HepG2 (cell line): Measurements from ENCODE around the gene TMEM63C. TPM values are rescaled to one million over a fixed set of nuclear protein-coding genes. Genes with fewer than 3 reads are reported as not detected.

Experiments used
- AGO1 ChIP-seq: fragments of 200-400 bp; formaldehyde crosslinking; IDR thresholded peaks from 2 replicates; pipeline ENCODE4 v1.6.1; 2017; ENCODE audit warnings: mild to moderate bottlenecking, low read depth, low read length, moderate library complexity; ENCODE audit not compliant: poor library complexity, severe bottlenecking
- ELF3 ChIP-seq: IDR thresholded peaks from 2 replicates; pipeline ENCODE4 v1.6.1; 2016; ENCODE audit warnings: missing genetic modification reagents, missing compliant biosample characterization
- GABPA ChIP-seq, 2 experiments: IDR thresholded peaks; 2 replicates each; pipeline ENCODE4 v1.6.1; 2011 to 2016; ENCODE audit warnings: low read depth in 2 of 2, low read length in 1 of 2, missing biosample characterization in 1 of 2, missing genetic modification characterization in 1 of 2
- GLMP ChIP-seq: sonication (generic); formaldehyde crosslinking; IDR thresholded peaks from 2 replicates; pipeline ENCODE4 v1.9.0; 2021; ENCODE audit warnings: missing genetic modification reagents, mild to moderate bottlenecking, borderline replicate concordance
- GZF1 ChIP-seq: sonication (generic); formaldehyde crosslinking; IDR thresholded peaks from 2 replicates; pipeline ENCODE4 v1.5.1; 2020; ENCODE audit warnings: mild to moderate bottlenecking, missing genetic modification reagents
- HCFC1 ChIP-seq: fragments of 150-350 bp; IDR thresholded peaks from 2 replicates; pipeline ENCODE4 v1.6.1; 2014; ENCODE audit warnings: low read depth, low read length
- JUN ChIP-seq: sonication (generic); formaldehyde crosslinking; IDR thresholded peaks from 2 replicates; pipeline ENCODE4 v1.4.0; 2020; ENCODE audit warnings: mild to moderate bottlenecking, missing genetic modification reagents
- PHF5A ChIP-seq: IDR thresholded peaks from one replicate; pipeline ENCODE4 v1.6.1; 2018; ENCODE audit warnings: low read depth, missing genetic modification reagents; ENCODE audit not compliant: unreplicated experiment
- POGK ChIP-seq: sonication (generic); formaldehyde crosslinking; conservative IDR thresholded peaks from 2 replicates; pipeline ENCODE4 v1.8.0; 2022; ENCODE audit warnings: mild to moderate bottlenecking, moderate library complexity, missing genetic modification reagents
- RAD51 ChIP-seq: fragments of 450-650 bp; IDR thresholded peaks from 2 replicates; pipeline ENCODE4 v1.6.1; 2016; ENCODE audit warnings: borderline replicate concordance
- RNF2 ChIP-seq: fragments of 450-650 bp; conservative IDR thresholded peaks from 2 replicates; pipeline ENCODE4 v1.6.1; 2016; ENCODE audit warnings: low read depth
- SRF ChIP-seq: IDR thresholded peaks from 2 replicates; pipeline ENCODE4 v1.6.1; 2011; ENCODE audit warnings: mild to moderate bottlenecking, low read depth, low read length, moderate library complexity
- ZNF17 ChIP-seq: sonication (generic); formaldehyde crosslinking; IDR thresholded peaks from 2 replicates; pipeline ENCODE4 v1.5.0; 2020; ENCODE audit warnings: mild to moderate bottlenecking, missing genetic modification reagents
- ZNF530 ChIP-seq: sonication (generic); formaldehyde crosslinking; IDR thresholded peaks from 2 replicates; pipeline ENCODE4 v1.5.0; 2020; ENCODE audit warnings: low read depth, mild to moderate bottlenecking, missing genetic modification reagents
- ZNF7 ChIP-seq: IDR thresholded peaks from 2 replicates; pipeline ENCODE4 v1.6.1; 2016; ENCODE audit warnings: missing biosample characterization, missing genetic modification reagents
- ZNF704 ChIP-seq: sonication (generic); formaldehyde crosslinking; IDR thresholded peaks from 2 replicates; pipeline ENCODE4 v1.8.1; 2023; ENCODE audit warnings: mild to moderate bottlenecking, inconsistent platforms, moderate library complexity, missing genetic modification reagents, borderline replicate concordance
- ZNF816 ChIP-seq: sonication (generic); formaldehyde crosslinking; IDR thresholded peaks from 2 replicates; pipeline ENCODE4 v1.8.0; 2022; ENCODE audit warnings: missing genetic modification reagents, mild to moderate bottlenecking, borderline replicate concordance
- polyA plus RNA-seq, 8 experiments: library from polyadenylated mRNA; depleted of rRNA in 3 of 8; stranded (reverse) in 7 of 8; unstranded in 1 of 8; fragments of >200 nt; fragmentation: Illumina TruSeq in 4 of 8; extraction: Trizol in 4 of 8; gene quantifications; 2 replicates each; pipeline versions ENCODE4 v1.2.1 to v1.2.3, GENCODE V29; 2011 to 2016; ENCODE audit warnings: low read depth in 4 of 8, missing spikeins in 1 of 8, mixed read lengths in 1 of 8; ENCODE audit not compliant: insufficient read depth in 1 of 8
- total RNA-seq, 5 experiments: library from RNA; depleted of rRNA; stranded (reverse); fragments of >200 nt; fragmentation: Illumina TruSeq; extraction: Trizol; gene quantifications; 2 replicates each; pipeline ENCODE4 v1.2.3, GENCODE V29; 2016; ENCODE audit warnings: low read depth in 1 of 5
- TF ChIP-seq, protein P1 (sequence below): sonication (generic); formaldehyde crosslinking; IDR thresholded peaks from 2 replicates; pipeline ENCODE4 v1.4.0; 2020; ENCODE audit warnings: mild to moderate bottlenecking, low read depth, missing genetic modification reagents
- TF ChIP-seq, protein P2 (sequence below): sonication (generic); formaldehyde crosslinking; IDR thresholded peaks from 2 replicates; pipeline ENCODE4 v1.4.0; 2020; ENCODE audit warnings: low read depth, missing genetic modification reagents

TMEM63C gene
- total and polyA plus RNA-seq, 2 of the 13 experiments (the other 11 are each of a cell fraction or from before 2014, with no cell fraction given), result 0.17 to 0.27 TPM

DNA sequence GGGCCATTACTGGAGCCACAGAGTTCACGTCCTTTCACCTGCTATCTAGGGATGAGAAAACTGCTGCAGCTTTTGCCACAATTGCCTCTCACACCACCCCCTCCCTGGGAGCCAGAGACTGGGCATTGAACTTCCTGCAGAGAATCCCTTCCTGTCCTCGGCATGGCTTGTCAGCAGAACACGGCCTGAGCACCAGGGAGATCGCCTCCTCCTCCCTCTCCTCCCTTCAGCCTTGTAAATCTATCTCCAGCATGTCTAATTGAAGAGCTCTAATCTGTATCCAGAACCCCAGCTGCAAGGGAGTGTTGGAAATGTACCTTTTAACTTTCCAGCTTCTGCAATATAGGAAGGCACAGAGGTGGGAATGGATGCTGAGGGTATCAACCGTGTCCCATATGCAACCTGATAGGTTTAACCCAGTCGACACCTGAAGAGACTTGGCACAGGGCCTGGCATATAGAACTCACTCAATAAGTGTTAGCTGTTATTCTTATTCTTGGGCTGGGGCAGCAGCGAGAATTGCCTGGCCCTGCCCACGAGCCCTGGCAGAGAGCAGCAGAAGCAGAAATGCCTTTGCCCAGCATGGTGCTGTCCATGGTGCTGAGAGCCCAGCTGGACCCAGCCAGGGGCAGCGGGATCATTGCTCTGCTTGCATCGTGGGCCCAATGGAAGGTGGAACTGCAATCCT is 26.8 kb downstream of the TMEM63C start (continued):
- no peak for TF ChIP-seq ZNF704 (CRISPR knock-in tag)
- peak; percentile 86 for TF ChIP-seq ELF3
- no peak for TF ChIP-seq RNF2
- TF ChIP-seq GZF1 (CRISPR knock-in tag), result 0 out of 2 replicates have a peak, but pooled peaks have one; percentile 34
- TF ChIP-seq JUN (CRISPR knock-in tag), result no peak
- TF ChIP-seq, protein P1, sequence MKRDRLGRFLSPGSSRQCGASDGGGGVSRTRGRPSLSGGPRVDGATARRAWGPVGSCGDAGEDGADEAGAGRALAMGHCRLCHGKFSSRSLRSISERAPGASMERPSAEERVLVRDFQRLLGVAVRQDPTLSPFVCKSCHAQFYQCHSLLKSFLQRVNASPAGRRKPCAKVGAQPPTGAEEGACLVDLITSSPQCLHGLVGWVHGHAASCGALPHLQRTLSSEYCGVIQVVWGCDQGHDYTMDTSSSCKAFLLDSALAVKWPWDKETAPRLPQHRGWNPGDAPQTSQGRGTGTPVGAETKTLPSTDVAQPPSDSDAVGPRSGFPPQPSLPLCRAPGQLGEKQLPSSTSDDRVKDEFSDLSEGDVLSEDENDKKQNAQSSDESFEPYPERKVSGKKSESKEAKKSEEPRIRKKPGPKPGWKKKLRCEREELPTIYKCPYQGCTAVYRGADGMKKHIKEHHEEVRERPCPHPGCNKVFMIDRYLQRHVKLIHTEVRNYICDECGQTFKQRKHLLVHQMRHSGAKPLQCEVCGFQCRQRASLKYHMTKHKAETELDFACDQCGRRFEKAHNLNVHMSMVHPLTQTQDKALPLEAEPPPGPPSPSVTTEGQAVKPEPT (CRISPR knock-in tag), result no peak
- TF ChIP-seq ZNF7 (CRISPR knock-in tag), result no peak
- TF ChIP-seq ZNF530 (CRISPR knock-in tag), result no peak
- 0 out of 2 replicates have a peak, but pooled peaks have one; percentile 17 for TF ChIP-seq HCFC1
- TF ChIP-seq GABPA (IDR thresholded peaks at IDR 0.05; ENCODE audit: low read depth, low read length), result no peak
- no peak for TF ChIP-seq GABPA (CRISPR knock-in tag; IDR thresholded peaks at IDR 0.05; ENCODE audit: low read depth)
- no peak for TF ChIP-seq ZNF17 (CRISPR knock-in tag)
- TF ChIP-seq SRF, result no peak
- no peak for TF ChIP-seq AGO1
- no peak for TF ChIP-seq RAD51
- TF ChIP-seq, protein P2, sequence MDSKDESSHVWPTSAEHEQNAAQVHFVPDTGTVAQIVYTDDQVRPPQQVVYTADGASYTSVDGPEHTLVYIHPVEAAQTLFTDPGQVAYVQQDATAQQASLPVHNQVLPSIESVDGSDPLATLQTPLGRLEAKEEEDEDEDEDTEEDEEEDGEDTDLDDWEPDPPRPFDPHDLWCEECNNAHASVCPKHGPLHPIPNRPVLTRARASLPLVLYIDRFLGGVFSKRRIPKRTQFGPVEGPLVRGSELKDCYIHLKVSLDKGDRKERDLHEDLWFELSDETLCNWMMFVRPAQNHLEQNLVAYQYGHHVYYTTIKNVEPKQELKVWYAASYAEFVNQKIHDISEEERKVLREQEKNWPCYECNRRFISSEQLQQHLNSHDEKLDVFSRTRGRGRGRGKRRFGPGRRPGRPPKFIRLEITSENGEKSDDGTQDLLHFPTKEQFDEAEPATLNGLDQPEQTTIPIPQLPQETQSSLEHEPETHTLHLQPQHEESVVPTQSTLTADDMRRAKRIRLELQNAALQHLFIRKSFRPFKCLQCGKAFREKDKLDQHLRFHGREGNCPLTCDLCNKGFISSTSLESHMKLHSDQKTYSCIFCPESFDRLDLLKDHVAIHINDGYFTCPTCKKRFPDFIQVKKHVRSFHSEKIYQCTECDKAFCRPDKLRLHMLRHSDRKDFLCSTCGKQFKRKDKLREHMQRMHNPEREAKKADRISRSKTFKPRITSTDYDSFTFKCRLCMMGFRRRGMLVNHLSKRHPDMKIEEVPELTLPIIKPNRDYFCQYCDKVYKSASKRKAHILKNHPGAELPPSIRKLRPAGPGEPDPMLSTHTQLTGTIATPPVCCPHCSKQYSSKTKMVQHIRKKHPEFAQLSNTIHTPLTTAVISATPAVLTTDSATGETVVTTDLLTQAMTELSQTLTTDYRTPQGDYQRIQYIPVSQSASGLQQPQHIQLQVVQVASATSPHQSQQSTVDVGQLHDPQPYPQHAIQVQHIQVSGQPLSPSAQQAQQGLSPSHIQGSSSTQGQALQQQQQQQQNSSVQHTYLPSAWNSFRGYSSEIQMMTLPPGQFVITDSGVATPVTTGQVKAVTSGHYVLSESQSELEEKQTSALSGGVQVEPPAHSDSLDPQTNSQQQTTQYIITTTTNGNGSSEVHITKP (CRISPR knock-in tag), result peak; percentile 60; the same call in 1 of the 2 replicates
- TF ChIP-seq PHF5A (CRISPR knock-in tag), result no peak
- no peak; the same call in 1 of the 2 replicates for TF ChIP-seq ZNF816 (CRISPR knock-in tag)
- peak; percentile 62; the same call in 1 of the 2 replicates for TF ChIP-seq GLMP (CRISPR knock-in tag)
- peak; percentile 67; the same call in 1 of the 2 replicates for TF ChIP-seq POGK
